IMR-90 (cell line): Measurements from ENCODE around the gene LYPD5. TPM values are rescaled to one million over a fixed set of nuclear protein-coding genes. Genes with fewer than 3 reads are reported as not detected.

ENCODE experiments used
- ATAC-seq: fragments of 200-7000 bp; cut with Tn5 transposase; 2 replicates; pipeline ENCODE4 v1.9.1; 2020; ENCODE audit warnings: low read depth, mild to moderate bottlenecking, moderate library complexity
- BruUV-seq: library from RNA; stranded (reverse); fragments of 400-500 nt; replicated peaks from 2 replicates; lab custom pipeline; 2021; lab: Mats Ljungman, UMichigan
- CTCF ChIA-PET: fragments of 300-600 bp; formaldehyde crosslinking; extraction: SDS; loops from one replicate; lab custom pipeline; 2021; ENCODE audit warnings: antibody characterized with exemption; lab: Yijun Ruan, JAX
- POLR2A ChIA-PET: fragments of 300-600 bp; sonication (Branson Sonifier 250); formaldehyde crosslinking; loops from one replicate; lab custom pipeline; 2022; ENCODE audit warnings: antibody characterized with exemption; ENCODE audit not compliant: unreplicated experiment; lab: Charles Lee
- DNase-seq: peaks from one replicate; pipeline ENCODE4 v3.0.0; 2013
- H2AFZ ChIP-seq: replicated peaks from 2 replicates; pipeline ENCODE3; 2013; ENCODE audit warnings: low read length, mild to moderate bottlenecking; ENCODE audit not compliant: poor library complexity
- H2AK5ac ChIP-seq: 2 replicates; pipeline ENCODE4 v1.6.1; 2013; ENCODE audit warnings: low read depth, low read length, inconsistent platforms
- H2AK9ac ChIP-seq: replicated peaks from 2 replicates; pipeline ENCODE3; 2013; ENCODE audit warnings: mild to moderate bottlenecking, low read depth, low read length, moderate library complexity; ENCODE audit not compliant: poor library complexity
- H2BK120ac ChIP-seq: 2 replicates; pipeline ENCODE4 v1.6.1; 2013; ENCODE audit warnings: low read depth, low read length, inconsistent platforms
- H2BK15ac ChIP-seq: 3 replicates; pipeline ENCODE4 v1.6.1; 2013; ENCODE audit warnings: low read depth, low read length, inconsistent platforms
- H2BK20ac ChIP-seq: 2 replicates; pipeline ENCODE4 v1.6.1; 2013; ENCODE audit warnings: low read depth, mild to moderate bottlenecking, inconsistent platforms, low read length, moderate library complexity
- H2BK5ac ChIP-seq: 2 replicates; pipeline ENCODE4 v1.6.1; 2013; ENCODE audit warnings: mild to moderate bottlenecking, low read depth, low read length, inconsistent platforms; ENCODE audit not compliant: poor library complexity, severe bottlenecking
- H3K14ac ChIP-seq: replicated peaks from 2 replicates; pipeline ENCODE4 v1.6.1; 2013; ENCODE audit warnings: low read depth, low read length, inconsistent platforms
- H3K18ac ChIP-seq: 2 replicates; pipeline ENCODE4 v1.6.1; 2013; ENCODE audit warnings: low read depth, low read length, control low read depth
- H3K23ac ChIP-seq: 2 replicates; pipeline ENCODE4 v1.6.1; 2013; ENCODE audit warnings: low read depth, low read length, inconsistent platforms
- H3K27ac ChIP-seq: 2 replicates; pipeline ENCODE4 v1.5.1; 2013; ENCODE audit warnings: mild to moderate bottlenecking, control low read depth, low read length; ENCODE audit not compliant: insufficient read depth
- H3K27me3 ChIP-seq: 2 replicates; pipeline ENCODE4 v1.6.1; 2013; ENCODE audit warnings: low read length; ENCODE audit not compliant: control insufficient read depth, insufficient read depth
- H3K36me3 ChIP-seq: 2 replicates; pipeline ENCODE4 v1.6.1; 2013; ENCODE audit warnings: low read length, mixed read lengths; ENCODE audit not compliant: control insufficient read depth, insufficient read depth
- H3K4ac ChIP-seq: 2 replicates; pipeline ENCODE4 v1.6.1; 2013; ENCODE audit warnings: low read depth, low read length, inconsistent platforms
- H3K4me1 ChIP-seq: 2 replicates; pipeline ENCODE4 v1.6.1; 2013; ENCODE audit warnings: low read length, mixed read lengths; ENCODE audit not compliant: control insufficient read depth, insufficient read depth
- H3K4me2 ChIP-seq: 2 replicates; pipeline ENCODE4 v1.6.1; 2013; ENCODE audit warnings: low read depth, mild to moderate bottlenecking, control low read depth, low read length, moderate library complexity
- H3K4me3 ChIP-seq: 2 replicates; pipeline ENCODE4 v1.5.1; 2013; ENCODE audit warnings: low read depth, mild to moderate bottlenecking, control low read depth, low read length, moderate library complexity; ENCODE audit not compliant: insufficient read depth
- H3K56ac ChIP-seq: 2 replicates; pipeline ENCODE4 v1.6.1; 2013; ENCODE audit warnings: low read length, inconsistent platforms; ENCODE audit not compliant: insufficient read depth; ENCODE audit errors: extremely low read depth
- H3K79me1 ChIP-seq, 2 experiments: 2 replicates each; pipeline ENCODE4 v1.6.1; 2013; ENCODE audit warnings: low read length in 2 of 2, inconsistent platforms in 1 of 2, low read depth in 1 of 2
- H3K9ac ChIP-seq: 2 replicates; pipeline ENCODE4 v1.6.1; 2013; ENCODE audit warnings: low read depth, low read length, control low read depth
- H3K9me1 ChIP-seq: 2 replicates; pipeline ENCODE4 v1.6.1; 2013; ENCODE audit warnings: low read length, inconsistent platforms; ENCODE audit not compliant: insufficient read depth
- H3K9me3 ChIP-seq: 2 replicates; pipeline ENCODE4 v1.6.1; 2013; ENCODE audit warnings: low read length; ENCODE audit not compliant: control insufficient read depth, insufficient read depth
- H4K20me1 ChIP-seq: 2 replicates; pipeline ENCODE4 v1.6.1; 2013; ENCODE audit warnings: low read length, inconsistent platforms; ENCODE audit not compliant: insufficient read depth
- H4K5ac ChIP-seq: 2 replicates; pipeline ENCODE4 v1.6.1; 2013; ENCODE audit warnings: mild to moderate bottlenecking, low read depth, low read length, control low read depth
- H4K8ac ChIP-seq, 2 experiments: 2 replicates each; pipeline ENCODE4 v1.6.1; 2013; ENCODE audit warnings: low read depth in 2 of 2, low read length in 2 of 2, control low read depth in 1 of 2, inconsistent platforms in 1 of 2
- H4K91ac ChIP-seq: 2 replicates; pipeline ENCODE4 v1.6.1; 2013; ENCODE audit warnings: low read depth, low read length, inconsistent platforms; ENCODE audit not compliant: insufficient read depth
- BHLHE40 ChIP-seq: fragments of 150-350 bp; IDR thresholded peaks from 2 replicates; pipeline ENCODE4 v1.6.1; 2016; ENCODE audit warnings: mild to moderate bottlenecking, low read depth, low read length
- CEBPB ChIP-seq: IDR thresholded peaks from 2 replicates; pipeline ENCODE4 v1.6.1; 2012; ENCODE audit warnings: low read depth, low read length, improper control_type of control experiment
- CHD1 ChIP-seq: IDR thresholded peaks from 2 replicates; pipeline ENCODE4 v1.6.1; 2012; ENCODE audit warnings: low read depth, low read length, improper control_type of control experiment
- CTCF ChIP-seq: conservative IDR thresholded peaks from 2 replicates; pipeline ENCODE4 v1.5.1; 2012; ENCODE audit warnings: mild to moderate bottlenecking, low read depth, low read length, improper control_type of control experiment
- ELK1 ChIP-seq: fragments of 150-350 bp; IDR thresholded peaks from 2 replicates; pipeline ENCODE4 v1.6.1; 2016; ENCODE audit warnings: low read depth, mild to moderate bottlenecking, low read length, moderate library complexity, borderline replicate concordance
- FOS ChIP-seq: fragments of 150-350 bp; IDR thresholded peaks from 2 replicates; pipeline ENCODE4 v1.6.1; 2016; ENCODE audit warnings: low read depth, low read length
- MAFK ChIP-seq: IDR thresholded peaks from 2 replicates; pipeline ENCODE4 v1.6.1; 2012; ENCODE audit warnings: low read depth, low read length, improper control_type of control experiment
- MAZ ChIP-seq: IDR thresholded peaks from 2 replicates; pipeline ENCODE4 v1.6.1; 2012; ENCODE audit warnings: low read depth, mild to moderate bottlenecking, low read length, improper control_type of control experiment, moderate library complexity, borderline replicate concordance
- MXI1 ChIP-seq: IDR thresholded peaks from 2 replicates; pipeline ENCODE4 v1.6.1; 2012; ENCODE audit warnings: low read depth, mild to moderate bottlenecking, low read length, moderate library complexity, borderline replicate concordance
- NFE2L2 ChIP-seq: fragments of 150-350 bp; IDR thresholded peaks from 2 replicates; pipeline ENCODE4 v1.6.1; 2016; ENCODE audit warnings: low read depth, mild to moderate bottlenecking, low read length
- POLR2A ChIP-seq: IDR thresholded peaks from 2 replicates; pipeline ENCODE4 v1.6.1; 2012; ENCODE audit warnings: mild to moderate bottlenecking, low read depth, low read length
- RAD21 ChIP-seq: IDR thresholded peaks from 2 replicates; pipeline ENCODE4 v1.6.1; 2012; ENCODE audit warnings: low read length, improper control_type of control experiment
- RCOR1 ChIP-seq: IDR thresholded peaks from 2 replicates; pipeline ENCODE4 v1.6.1; 2012; ENCODE audit warnings: mild to moderate bottlenecking, low read length, improper control_type of control experiment; ENCODE audit not compliant: insufficient replicate concordance
- RFX5 ChIP-seq: IDR thresholded peaks from 2 replicates; pipeline ENCODE4 v1.8.0; 2012; ENCODE audit warnings: low read depth, mild to moderate bottlenecking, low read length, moderate library complexity
- SMC3 ChIP-seq: fragments of 150-350 bp; IDR thresholded peaks from 2 replicates; pipeline ENCODE4 v1.6.1; 2016; ENCODE audit warnings: low read depth, mild to moderate bottlenecking, antibody characterized with exemption, low read length, moderate library complexity
- WGBS, 2 experiments: methylation state at CpG; one replicate each; pipeline versions ENCODE4 v1.1.5 to v1.1.7; 2013; ENCODE audit warnings: missing lambda C conversion rate in 2 of 2; ENCODE audit not compliant: insufficient read length in 1 of 2; ENCODE audit errors: extremely low coverage in 2 of 2; 5-methylcytosine and 5-hydroxymethylcytosine counted together
- dilution Hi-C: fragments of 300-500 bp; cut with HindIII; formaldehyde crosslinking; loops from one replicate; pipeline ENCODE4 v1.14.3; 2018; ENCODE audit warnings: low sequenced_read_pairs; ENCODE audit not compliant: unreplicated experiment
- in situ Hi-C: fragments of 300-500 bp; cut with MboI; formaldehyde crosslinking; loops from 3 replicates; pipeline ENCODE4 v1.14.3; 2019; ENCODE audit warnings: low sequenced_read_pairs, inconsistent platforms, mixed read lengths
- intact Hi-C: fragments of 100-400 bp; cut with micrococcal nuclease; formaldehyde crosslinking; loops from 2 replicates; pipeline ENCODE4 v1.10.0; 2022
- polyA plus RNA-seq, 3 experiments: library from polyadenylated mRNA; depleted of rRNA; stranded (reverse); fragments of >200 nt; gene quantifications; 2 replicates each; pipeline ENCODE4 v1.2.3, GENCODE V29; 2012; ENCODE audit warnings: low replicate concordance in 1 of 3
- total RNA-seq: library from RNA; depleted of rRNA; stranded (reverse); fragments of >200 nt; gene quantifications from 2 replicates; pipeline ENCODE4 v1.2.3, GENCODE V29; 2012
- TF ChIP-seq, protein P1 (sequence below): fragments of 150-350 bp; IDR thresholded peaks from 2 replicates; pipeline ENCODE4 v1.6.1; 2017; ENCODE audit warnings: mild to moderate bottlenecking, antibody characterized with exemption, low read length, low read depth

Gene LYPD5
- total and polyA plus RNA-seq, 2 of the 4 experiments (the other 2 are of a cell fraction), result 0.31 to 0.36 TPM

GRCh38 chr19:43783636-43784035 is 18.6 kb downstream of the LYPD5 start:
- ATAC-seq (no peak), DNase-seq (no peak)
- no peak overlapping the region for H3K23ac ChIP-seq
- no peak overlapping the region for H2BK5ac ChIP-seq
- H3K27ac ChIP-seq, result no peak overlapping the region
- peak overlapping the region; percentile 16; the same call in 1 of the 2 replicates for H2BK120ac ChIP-seq
- H3K56ac ChIP-seq, result no peak overlapping the region
- H3K9me1 ChIP-seq, result peaks cover 8% of the 10 kb centered on the region
- no peak overlapping the region for H3K14ac ChIP-seq
- 89% methylated on average over 7 of the region's 8 CpGs; no CpG with 5 or more reads in 1 of the 2 experiments for WGBS, 2 experiments
- H3K4ac ChIP-seq, result 0 out of 2 replicates have a peak overlapping the region, but pooled peaks have one; percentile 50
- no peak overlapping the region for H4K8ac ChIP-seq
- H3K79me1 ChIP-seq, result no peaks in the 10 kb centered on the region
- no peaks in the 10 kb centered on the region for H3K27me3 ChIP-seq
- H3K18ac ChIP-seq, result no peak overlapping the region
- H3K4me3 ChIP-seq, result no peak overlapping the region
- no peak overlapping the region for H4K5ac ChIP-seq
- no peak overlapping the region for H2AFZ ChIP-seq
- no TSS peak for BruUV-seq
- dilution Hi-C loops (no loop called here), in situ Hi-C loops (loop anchor here (5.0 kb wide), 1 partner anchor 36 kb away; no protein-coding TSS in a partner anchor), intact Hi-C loops (no loop called here)
- peak overlapping the region; percentile 81; the same call in 1 of the 3 replicates for H2BK15ac ChIP-seq
- no peak for TF ChIP-seq FOS
- no peak for TF ChIP-seq CEBPB
- TF ChIP-seq BHLHE40, result no peak
- TF ChIP-seq, protein P1, sequence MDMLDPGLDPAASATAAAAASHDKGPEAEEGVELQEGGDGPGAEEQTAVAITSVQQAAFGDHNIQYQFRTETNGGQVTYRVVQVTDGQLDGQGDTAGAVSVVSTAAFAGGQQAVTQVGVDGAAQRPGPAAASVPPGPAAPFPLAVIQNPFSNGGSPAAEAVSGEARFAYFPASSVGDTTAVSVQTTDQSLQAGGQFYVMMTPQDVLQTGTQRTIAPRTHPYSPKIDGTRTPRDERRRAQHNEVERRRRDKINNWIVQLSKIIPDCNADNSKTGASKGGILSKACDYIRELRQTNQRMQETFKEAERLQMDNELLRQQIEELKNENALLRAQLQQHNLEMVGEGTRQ, result no peak
- TF ChIP-seq CTCF, result no peak
- TF ChIP-seq POLR2A, result no peak
- TF ChIP-seq CHD1, result no peak
- TF ChIP-seq RCOR1, result no peak
- TF ChIP-seq RAD21, result no peak
- no peak for TF ChIP-seq SMC3
- TF ChIP-seq MAZ, result no peak
- no peak for TF ChIP-seq MXI1
- TF ChIP-seq RFX5, result no peak
- TF ChIP-seq MAFK, result no peak
- no peak for TF ChIP-seq ELK1
- TF ChIP-seq NFE2L2, result no peak
- H2AK9ac ChIP-seq, result no peak overlapping the region
- no peaks in the 10 kb centered on the region for H3K36me3 ChIP-seq
- CTCF ChIA-PET, result no interaction called here
- H2BK20ac ChIP-seq, result peak overlapping the region; percentile 51
- H3K4me2 ChIP-seq, result no peak overlapping the region
- no peaks in the 10 kb centered on the region for H4K20me1 ChIP-seq
- H4K91ac ChIP-seq, result no peak overlapping the region; the same call in 1 of the 2 replicates
- H3K4me1 ChIP-seq, result peaks cover 12% of the 10 kb centered on the region
- POLR2A ChIA-PET, result no interaction called here
- no peaks in the 10 kb centered on the region for H3K9me3 ChIP-seq
- no peak overlapping the region for H3K9ac ChIP-seq
- peak overlapping the region; percentile 83; the same call in 1 of the 2 replicates for H2AK5ac ChIP-seq
